PC-3 (cell line): ENCODE data around the gene IQGAP1. TPM values are rescaled to one million over a fixed set of nuclear protein-coding genes. Genes with fewer than 3 reads are reported as not detected.

Source experiments
- ATAC-seq: fragments of 200-7000 bp; cut with Tn5 transposase; 2 replicates; pipeline ENCODE4 v1.9.1; 2020; ENCODE audit warnings: mild to moderate bottlenecking, moderate library complexity
- BruUV-seq: library from RNA; stranded (reverse); fragments of 400-500 nt; replicated peaks from 2 replicates; lab custom pipeline; 2021; lab: Mats Ljungman, UMichigan
- CTCF ChIA-PET: fragments of 300-600 bp; sonication (Branson Sonifier 250); formaldehyde crosslinking; loops from one replicate; lab custom pipeline; 2022; ENCODE audit warnings: antibody characterized with exemption; lab: Charles Lee
- POLR2A ChIA-PET: fragments of 300-600 bp; sonication (Branson Sonifier 250); formaldehyde crosslinking; loops from one replicate; lab custom pipeline; 2022; ENCODE audit warnings: antibody characterized with exemption; ENCODE audit not compliant: unreplicated experiment; lab: Charles Lee
- DNase-seq: peaks from one replicate; pipeline ENCODE4 v3.0.0-alpha.2; 2015
- H2AFZ ChIP-seq: fragments of 300-600 bp; sonication (generic); 2 replicates; pipeline ENCODE4 v1.6.0; 2016; ENCODE audit warnings: antibody characterized with exemption, low read length
- H3F3A ChIP-seq: fragments of 300-600 bp; sonication (generic); one replicate; pipeline ENCODE4 v1.6.0; 2017; ENCODE audit warnings: antibody characterized with exemption, low read length, control low read depth, mild to moderate bottlenecking; ENCODE audit not compliant: unreplicated experiment
- H3K27ac ChIP-seq: fragments of 300-600 bp; sonication (generic); 2 replicates; pipeline ENCODE4 v1.5.1; 2016; ENCODE audit warnings: mild to moderate bottlenecking, low read length
- H3K27me3 ChIP-seq: fragments of 300-600 bp; sonication (generic); 2 replicates; pipeline ENCODE4 v1.6.1; 2016; ENCODE audit warnings: low read length, mixed read lengths
- H3K36me3 ChIP-seq: fragments of 300-600 bp; sonication (generic); 2 replicates; pipeline ENCODE4 v1.6.1; 2016; ENCODE audit warnings: low read depth, mixed run types, low read length, mixed read lengths
- H3K4me1 ChIP-seq: fragments of 300-600 bp; sonication (generic); 2 replicates; pipeline ENCODE4 v1.5.1; 2016; ENCODE audit warnings: low read length; ENCODE audit not compliant: insufficient read depth
- H3K4me2 ChIP-seq: fragments of 300-600 bp; sonication (generic); 2 replicates; pipeline ENCODE4 v1.6.0; 2016; ENCODE audit warnings: low read length
- H3K4me3 ChIP-seq: fragments of 300-600 bp; sonication (generic); 2 replicates; pipeline ENCODE4 v1.5.1; 2016; ENCODE audit warnings: mild to moderate bottlenecking, low read length, mixed read lengths
- H3K79me2 ChIP-seq: fragments of 300-600 bp; sonication (generic); 2 replicates; pipeline ENCODE4 v1.6.1; 2017; ENCODE audit warnings: low read length, mixed read lengths
- H3K9ac ChIP-seq: fragments of 300-600 bp; sonication (generic); 2 replicates; pipeline ENCODE4 v1.6.0; 2016; ENCODE audit warnings: mild to moderate bottlenecking, low read length
- H3K9me2 ChIP-seq: fragments of 300-600 bp; sonication (generic); replicated peaks from 2 replicates; pipeline ENCODE4 v1.6.1; 2016; ENCODE audit warnings: mixed run types, low read length, mixed read lengths
- H3K9me3 ChIP-seq: fragments of 300-600 bp; sonication (generic); 2 replicates; pipeline ENCODE4 v1.6.1; 2016; ENCODE audit warnings: low read length, mixed read lengths
- H4K20me1 ChIP-seq: fragments of 300-600 bp; sonication (generic); 2 replicates; pipeline ENCODE4 v1.6.1; 2016; ENCODE audit warnings: low read length, mixed read lengths
- CTCF ChIP-seq: fragments of 300-600 bp; sonication (generic); conservative IDR thresholded peaks from 2 replicates; pipeline ENCODE4 v1.5.1; 2017; ENCODE audit warnings: antibody characterized with exemption, low read depth, mild to moderate bottlenecking, low read length
- EZH2 ChIP-seq: fragments of 300-600 bp; sonication (generic); IDR thresholded peaks from one replicate; pipeline ENCODE4 v1.6.1; 2017; ENCODE audit warnings: antibody characterized with exemption, mild to moderate bottlenecking, low read length; ENCODE audit not compliant: unreplicated experiment
- EZH2phosphoT487 ChIP-seq: fragments of 300-600 bp; sonication (generic); IDR thresholded peaks from 2 replicates; pipeline ENCODE4 v1.6.1; 2018; ENCODE audit warnings: mild to moderate bottlenecking, antibody characterized with exemption, low read length, borderline replicate concordance
- intact Hi-C: fragments of 100-400 bp; cut with micrococcal nuclease; formaldehyde crosslinking; loops from 2 replicates; pipeline ENCODE4 v1.9.0; 2023
- total RNA-seq: library from RNA; depleted of rRNA; stranded (reverse); fragments of >200 nt; gene quantifications from 2 replicates; pipeline ENCODE4 v1.2.3, GENCODE V29; 2014

IQGAP1 gene
- total RNA-seq, 1 experiment from 2014 or later = 139 TPM

GRCh38 chr15:90487186-90487585, 99.1 kb downstream of the IQGAP1 start:
- Histone ChIP-seq H3K4me3 (no peak overlapping the region), H3K27me3 (no peaks in the 10 kb centered on the region), H3K4me2 (no peak overlapping the region), H3K9me3 (no peaks in the 10 kb centered on the region), H3K9me2 (no peaks in the 10 kb centered on the region), H3K79me2 (no peaks in the 10 kb centered on the region), H3K4me1 (peaks cover 6% of the 10 kb centered on the region; the same call in 1 of the 2 replicates), H3K9ac (no peak overlapping the region), H2AFZ (no peak overlapping the region), H3K36me3 (peaks cover 63% of the 10 kb centered on the region), H3K27ac (no peak overlapping the region), H4K20me1 (no peaks in the 10 kb centered on the region), H3F3A (no peaks in the 10 kb centered on the region)
- no peak for DNase-seq
- ChIA-PET CTCF (no interaction called here), POLR2A (no interaction called here)
- no peak for ATAC-seq
- no TSS peak for BruUV-seq
- intact Hi-C loops = no loop called here
- TF ChIP-seq CTCF = no peak
- TF ChIP-seq EZH2phosphoT487 = no peak
- no peak for TF ChIP-seq EZH2

DNA sequence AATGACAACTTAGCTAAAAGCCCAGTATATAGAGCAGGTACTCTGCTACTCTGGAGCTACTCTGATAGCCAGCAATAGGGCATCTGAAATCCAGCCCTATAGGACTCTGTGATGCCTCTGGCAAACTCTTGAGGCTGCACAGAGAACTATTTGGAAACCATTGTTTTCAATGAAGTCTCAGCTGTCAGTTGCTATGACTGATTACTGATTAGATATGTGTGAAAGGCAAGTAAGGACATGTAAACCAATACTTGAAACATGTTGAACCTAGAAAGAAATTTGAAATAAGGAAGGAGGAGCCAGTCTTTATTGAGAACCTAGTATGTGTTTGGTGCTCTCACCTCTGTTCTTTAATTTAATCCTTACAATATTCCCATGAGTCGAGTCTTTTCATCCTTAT, 101.5 kb downstream of the IQGAP1 start:
- BruUV-seq = no TSS peak
- Histone ChIP-seq H2AFZ (no peak overlapping the region), H3K4me3 (no peak overlapping the region), H4K20me1 (no peaks in the 10 kb centered on the region), H3K79me2 (no peaks in the 10 kb centered on the region), H3F3A (no peaks in the 10 kb centered on the region), H3K9ac (no peak overlapping the region), H3K4me1 (peaks cover 6% of the 10 kb centered on the region; the same call in 1 of the 2 replicates), H3K9me2 (no peaks in the 10 kb centered on the region), H3K27me3 (no peaks in the 10 kb centered on the region), H3K4me2 (no peak overlapping the region), H3K36me3 (peaks cover 64% of the 10 kb centered on the region), H3K27ac (no peak overlapping the region), H3K9me3 (no peaks in the 10 kb centered on the region)
- intact Hi-C loops = no loop called here
- ATAC-seq (peak; percentile 40; the same call in 1 of the 2 replicates), DNase-seq (no peak)
- POLR2A ChIA-PET = no interaction called here
- CTCF ChIA-PET = interaction anchor here (1.0 kb wide), 1 partner anchor 170 kb away, joined by 3 read pairs; no protein-coding TSS in a partner anchor
- TF ChIP-seq CTCF (no peak), EZH2 (no peak), EZH2phosphoT487 (no peak)

DNA sequence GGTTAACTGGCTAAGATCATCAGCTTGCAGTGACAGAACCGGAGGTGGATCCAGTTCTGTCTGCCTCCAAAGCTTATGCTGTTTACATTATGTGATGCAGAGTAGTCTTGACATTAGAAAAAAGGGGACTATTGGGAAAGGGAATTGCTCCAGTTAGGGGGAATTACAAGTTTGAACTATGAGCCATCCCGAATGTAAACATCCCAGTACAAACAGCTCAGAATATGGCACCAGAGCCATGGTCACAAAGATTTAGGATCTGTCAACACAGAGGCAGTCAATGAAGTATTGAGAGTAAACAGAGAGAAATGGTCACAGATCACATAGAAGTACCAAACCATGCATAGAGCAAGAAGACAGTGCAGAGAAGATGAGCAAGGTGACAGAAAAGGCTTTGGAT, 101.9 kb downstream of the IQGAP1 start:
- Histone ChIP-seq H3K9me3 (no peaks in the 10 kb centered on the region), H3K4me1 (peaks cover 6% of the 10 kb centered on the region; the same call in 1 of the 2 replicates), H3K4me2 (no peak overlapping the region), H2AFZ (no peak overlapping the region), H3K27ac (no peak overlapping the region), H3K79me2 (no peaks in the 10 kb centered on the region), H3K27me3 (no peaks in the 10 kb centered on the region), H3K36me3 (peaks cover 63% of the 10 kb centered on the region), H3K4me3 (no peak overlapping the region), H3F3A (no peaks in the 10 kb centered on the region), H3K9me2 (no peaks in the 10 kb centered on the region), H4K20me1 (no peaks in the 10 kb centered on the region), H3K9ac (no peak overlapping the region)
- BruUV-seq = no TSS peak
- ChIA-PET CTCF (interaction anchor here (1.0 kb wide), 1 partner anchor 170 kb away, joined by 3 read pairs; no protein-coding TSS in a partner anchor), POLR2A (no interaction called here)
- DNase-seq = peak; percentile 21
- intact Hi-C loops = no loop called here
- ATAC-seq = peak; percentile 75
- no peak for TF ChIP-seq CTCF
- no peak for TF ChIP-seq EZH2
- TF ChIP-seq EZH2phosphoT487 = no peak
